IPS-15b (cell line): ENCODE results near the gene GUCA1C.

Experiments
- H3K27me3 ChIP-seq: one replicate; pipeline ENCODE4 v1.6.1; 2013; ENCODE audit warnings: low read length; ENCODE audit not compliant: control insufficient read depth, insufficient read depth
- H3K36me3 ChIP-seq: one replicate; pipeline ENCODE4 v1.6.1; 2013; ENCODE audit warnings: low read length; ENCODE audit not compliant: control insufficient read depth, insufficient read depth
- H3K4me1 ChIP-seq: one replicate; pipeline ENCODE4 v1.6.1; 2013; ENCODE audit warnings: mild to moderate bottlenecking, low read length; ENCODE audit not compliant: control insufficient read depth, insufficient read depth
- H3K4me3 ChIP-seq: one replicate; pipeline ENCODE4 v1.5.1; 2013; ENCODE audit warnings: low read depth, low read length
- H3K9ac ChIP-seq: one replicate; pipeline ENCODE4 v1.6.1; 2013; ENCODE audit warnings: low read depth, mild to moderate bottlenecking, low read length
- H3K9me3 ChIP-seq: one replicate; pipeline ENCODE4 v1.6.1; 2013; ENCODE audit warnings: mild to moderate bottlenecking, low read length; ENCODE audit not compliant: control insufficient read depth, insufficient read depth

Gene GUCA1C

DNA sequence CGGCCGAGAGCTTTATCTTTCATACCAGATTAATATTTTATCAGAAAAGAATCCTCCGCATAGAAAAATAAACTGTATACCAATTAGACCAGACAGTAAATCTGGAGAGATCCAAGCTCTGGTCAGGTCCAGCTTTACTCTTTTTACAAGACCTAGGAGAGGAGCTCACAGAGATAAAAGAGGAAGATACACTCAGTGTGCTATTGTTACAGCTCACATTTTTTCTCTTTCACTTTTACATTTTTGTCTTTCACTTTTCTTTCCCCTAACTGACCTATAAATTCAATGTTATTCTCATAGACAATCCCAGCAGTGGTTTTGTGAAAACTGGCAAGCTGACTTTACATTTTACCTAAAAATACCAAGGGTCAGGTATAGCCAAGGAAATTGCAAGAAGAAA lies 55.8 kb downstream of the GUCA1C start:
- Histone ChIP-seq H3K4me3 (no peak overlapping the region), H3K9me3 (no peaks in the 10 kb centered on the region), H3K4me1 (no peaks in the 10 kb centered on the region), H3K27me3 (no peaks in the 10 kb centered on the region), H3K9ac (no peak overlapping the region), H3K36me3 (no peaks in the 10 kb centered on the region)

DNA sequence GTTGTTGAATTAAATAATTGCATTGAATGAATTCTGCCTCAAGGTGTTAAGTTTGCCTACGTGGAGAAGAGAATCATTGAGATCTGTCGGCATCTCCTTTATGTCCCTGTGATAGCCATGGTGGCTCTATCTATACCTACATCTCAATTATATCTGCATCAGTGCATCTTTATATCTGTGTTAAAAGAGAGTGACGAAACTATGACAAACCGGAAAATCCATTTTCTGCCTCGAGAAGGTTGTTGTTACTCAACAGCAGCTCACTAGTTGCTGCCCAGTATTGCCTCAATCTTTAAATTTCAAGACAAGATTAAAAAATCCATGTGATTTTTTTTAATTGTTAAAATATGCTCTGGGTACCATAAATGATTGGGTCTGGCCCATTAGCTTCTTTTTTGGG lies 58.7 kb downstream of the GUCA1C start:
- H3K9ac ChIP-seq, result no peak overlapping the region
- H3K4me1 ChIP-seq, result no peaks in the 10 kb centered on the region
- H3K36me3 ChIP-seq, result no peaks in the 10 kb centered on the region
- H3K4me3 ChIP-seq, result no peak overlapping the region
- no peaks in the 10 kb centered on the region for H3K9me3 ChIP-seq
- H3K27me3 ChIP-seq, result no peaks in the 10 kb centered on the region

DNA sequence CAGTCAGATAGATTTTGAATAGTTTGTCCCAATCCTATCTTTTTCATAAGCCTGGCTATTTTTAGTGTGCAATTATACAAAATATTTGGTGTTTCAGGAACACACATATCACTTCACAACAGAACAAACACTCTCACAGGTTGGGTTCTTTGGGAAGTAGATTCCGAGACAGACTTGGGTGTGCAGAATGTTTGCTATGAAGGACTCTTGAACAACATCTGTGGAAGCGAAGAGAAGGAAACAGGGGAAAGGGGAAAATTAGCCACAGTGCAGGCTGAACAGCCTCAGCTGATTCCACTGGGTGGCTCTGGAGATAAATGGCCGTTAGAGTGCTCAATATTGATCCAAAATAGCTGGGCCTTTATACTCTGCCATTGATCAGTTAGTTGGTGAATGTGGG lies 61.8 kb downstream of the GUCA1C start:
- H3K9ac ChIP-seq, result no peak overlapping the region
- no peaks in the 10 kb centered on the region for H3K36me3 ChIP-seq
- peaks cover 6% of the 10 kb centered on the region for H3K4me1 ChIP-seq
- no peak overlapping the region for H3K4me3 ChIP-seq
- H3K27me3 ChIP-seq, result no peaks in the 10 kb centered on the region
- H3K9me3 ChIP-seq, result no peaks in the 10 kb centered on the region

DNA sequence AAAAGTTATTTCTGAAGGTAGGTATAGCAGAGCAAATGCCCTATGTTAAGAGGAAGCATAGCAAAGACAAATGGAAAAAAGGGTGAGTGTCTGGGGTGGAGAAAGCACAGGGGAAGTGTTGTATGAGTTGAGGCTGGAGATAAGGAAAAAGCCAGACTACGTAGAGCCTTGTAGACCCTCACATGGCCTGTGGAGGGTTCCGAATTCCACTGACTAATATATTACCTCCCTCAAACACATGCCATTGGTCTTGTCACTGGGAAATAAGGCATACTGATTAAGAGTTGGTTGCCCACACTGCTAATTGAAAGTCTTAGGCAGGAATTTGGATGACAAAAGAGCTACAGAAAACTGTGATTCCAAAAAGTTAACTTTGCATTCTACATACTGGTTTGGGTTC lies 65.9 kb downstream of the GUCA1C start:
- no peaks in the 10 kb centered on the region for H3K36me3 ChIP-seq

DNA sequence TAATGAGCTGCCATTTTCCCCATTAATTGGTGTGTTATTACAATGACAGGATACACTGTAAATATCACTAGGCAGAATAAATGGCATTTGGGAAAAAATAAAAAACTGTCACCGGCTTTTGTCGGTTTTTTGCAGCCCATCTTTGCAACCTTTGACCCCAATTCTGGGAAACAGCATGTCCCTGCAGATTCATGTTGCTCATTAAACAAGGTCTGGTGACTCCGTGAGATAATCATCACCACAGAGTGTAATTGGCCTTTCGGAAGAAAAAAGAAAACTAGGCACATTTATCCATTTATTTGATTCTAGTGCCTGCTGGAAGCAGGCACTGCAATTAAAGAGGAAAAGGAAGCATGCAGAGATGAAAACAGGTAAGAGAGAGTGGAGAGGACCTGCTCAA lies 66.6 kb downstream of the GUCA1C start:
- peaks cover 6% of the 10 kb centered on the region for H3K4me1 ChIP-seq
- no peak overlapping the region for H3K4me3 ChIP-seq
- H3K9ac ChIP-seq, result no peak overlapping the region
- no peaks in the 10 kb centered on the region for H3K27me3 ChIP-seq
- no peaks in the 10 kb centered on the region for H3K36me3 ChIP-seq
- H3K9me3 ChIP-seq, result no peaks in the 10 kb centered on the region

More for the DNA sequence above, 65.9 kb downstream of the GUCA1C start:
- Histone ChIP-seq H3K9ac (no peak overlapping the region), H3K27me3 (no peaks in the 10 kb centered on the region), H3K4me1 (peaks cover 6% of the 10 kb centered on the region), H3K4me3 (no peak overlapping the region), H3K9me3 (no peaks in the 10 kb centered on the region)

DNA sequence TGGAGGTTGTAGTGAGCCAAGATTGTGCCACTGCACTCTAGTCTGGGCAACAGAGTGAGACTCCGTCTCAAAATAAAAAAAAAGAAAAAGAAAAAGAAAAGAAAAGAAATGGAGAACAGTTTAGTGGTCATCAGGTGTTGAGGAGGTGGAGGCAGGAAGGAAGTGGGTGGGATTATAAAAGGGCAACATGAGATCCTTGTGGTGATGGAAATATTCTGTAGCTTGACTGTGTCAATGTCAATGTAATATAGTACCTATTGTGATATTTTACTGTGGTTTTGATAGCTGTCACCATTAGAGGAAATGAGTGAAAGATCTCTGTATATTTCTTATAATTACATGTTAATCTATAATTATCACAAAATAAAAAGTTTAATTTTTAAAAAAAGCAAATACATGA lies 70.3 kb downstream of the GUCA1C start:
- no peaks in the 10 kb centered on the region for H3K27me3 ChIP-seq
- no peaks in the 10 kb centered on the region for H3K36me3 ChIP-seq
- no peak overlapping the region for H3K4me3 ChIP-seq
- no peak overlapping the region for H3K9ac ChIP-seq
- H3K4me1 ChIP-seq, result peaks cover 6% of the 10 kb centered on the region
- H3K9me3 ChIP-seq, result no peaks in the 10 kb centered on the region

DNA sequence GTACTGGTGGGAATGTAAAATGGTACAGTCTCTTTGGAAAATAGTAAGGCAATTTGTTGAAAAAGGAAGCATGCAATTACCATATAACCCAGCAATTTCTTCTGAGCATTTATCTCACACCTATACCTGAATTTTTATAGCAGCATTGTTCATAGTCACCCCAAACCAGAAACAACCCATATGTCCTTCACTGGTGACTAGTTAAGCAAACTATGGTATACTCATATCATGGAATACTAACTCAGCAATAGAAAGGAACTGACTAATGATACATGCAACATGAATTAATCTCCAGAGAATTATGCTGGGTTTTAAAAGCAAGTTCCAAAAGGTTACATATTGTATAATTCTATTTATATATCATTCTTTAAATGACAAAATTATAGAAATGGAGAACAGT lies 70.9 kb downstream of the GUCA1C start:
- Histone ChIP-seq H3K4me3 (no peak overlapping the region), H3K27me3 (no peaks in the 10 kb centered on the region)

DNA sequence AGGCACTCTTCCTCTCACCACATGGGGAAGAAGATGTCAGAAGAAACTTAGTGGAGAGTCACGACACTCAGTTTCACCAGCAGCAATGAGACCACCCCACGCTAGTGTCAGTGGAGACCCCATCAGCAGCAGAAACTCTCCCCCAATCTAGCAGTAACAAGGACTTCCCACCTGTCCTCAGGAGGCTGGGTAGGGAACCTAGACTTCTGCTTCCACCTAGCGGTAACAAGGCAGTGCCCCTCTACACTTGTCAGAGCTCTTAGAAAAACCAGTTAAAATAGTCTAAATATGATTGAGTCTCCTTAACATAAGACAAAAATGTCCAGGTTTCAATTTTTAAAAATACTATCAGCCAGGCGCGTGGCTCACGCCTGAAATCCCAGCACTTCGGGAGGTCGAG lies 73.8 kb downstream of the GUCA1C start:
- no peak overlapping the region for H3K4me3 ChIP-seq
- H3K9ac ChIP-seq, result no peak overlapping the region
- H3K9me3 ChIP-seq, result no peaks in the 10 kb centered on the region
- H3K4me1 ChIP-seq, result no peaks in the 10 kb centered on the region
- no peaks in the 10 kb centered on the region for H3K27me3 ChIP-seq
- no peaks in the 10 kb centered on the region for H3K36me3 ChIP-seq

More for the DNA sequence above, 70.9 kb downstream of the GUCA1C start:
- H3K4me1 ChIP-seq, result peaks cover 4% of the 10 kb centered on the region
- H3K9me3 ChIP-seq, result no peaks in the 10 kb centered on the region
- H3K9ac ChIP-seq, result no peak overlapping the region
- no peaks in the 10 kb centered on the region for H3K36me3 ChIP-seq

DNA sequence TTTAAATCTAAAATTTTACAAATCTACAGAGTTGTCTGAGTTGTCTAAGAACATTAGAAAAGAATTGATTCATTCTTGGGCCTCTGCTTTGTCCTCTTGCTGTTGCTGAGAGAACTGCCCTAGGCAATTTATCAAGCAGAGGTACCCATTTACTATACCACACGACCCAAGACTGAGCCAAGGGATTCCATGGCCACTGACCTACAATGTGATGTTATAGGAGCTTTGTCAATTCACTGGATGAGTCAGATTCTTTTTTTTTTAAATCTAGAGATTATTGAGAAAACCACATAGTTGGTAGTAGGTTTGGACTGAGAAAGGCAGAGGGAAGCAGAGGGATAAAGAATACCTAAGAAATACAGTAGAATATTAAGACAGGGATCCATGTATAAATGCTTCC lies 75.8 kb downstream of the GUCA1C start:
- Histone ChIP-seq H3K9me3 (no peaks in the 10 kb centered on the region), H3K4me1 (no peaks in the 10 kb centered on the region), H3K4me3 (no peak overlapping the region), H3K9ac (no peak overlapping the region), H3K27me3 (no peaks in the 10 kb centered on the region), H3K36me3 (no peaks in the 10 kb centered on the region)

DNA sequence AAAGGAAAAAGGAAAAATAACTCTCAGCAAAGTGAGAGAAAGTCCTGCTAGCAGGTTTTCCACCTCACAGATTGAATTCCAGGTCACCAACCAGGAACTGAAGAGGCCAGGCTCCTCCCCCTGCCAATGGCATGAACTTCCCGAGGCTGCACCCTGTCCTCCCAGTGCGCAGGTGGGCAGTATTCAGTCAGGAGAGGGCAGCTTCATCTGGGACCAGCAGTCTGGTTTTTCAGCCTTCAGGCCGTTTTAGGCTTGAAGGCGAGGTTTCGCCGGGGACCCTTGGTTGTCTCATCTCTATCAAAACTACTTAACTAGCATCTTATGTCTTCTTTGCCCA lies 89.9 kb downstream of the GUCA1C start:
- Histone ChIP-seq H3K36me3 (no peaks in the 10 kb centered on the region), H3K9ac (no peak overlapping the region), H3K4me3 (no peak overlapping the region), H3K9me3 (no peaks in the 10 kb centered on the region), H3K4me1 (peaks cover 16% of the 10 kb centered on the region), H3K27me3 (no peaks in the 10 kb centered on the region)

DNA sequence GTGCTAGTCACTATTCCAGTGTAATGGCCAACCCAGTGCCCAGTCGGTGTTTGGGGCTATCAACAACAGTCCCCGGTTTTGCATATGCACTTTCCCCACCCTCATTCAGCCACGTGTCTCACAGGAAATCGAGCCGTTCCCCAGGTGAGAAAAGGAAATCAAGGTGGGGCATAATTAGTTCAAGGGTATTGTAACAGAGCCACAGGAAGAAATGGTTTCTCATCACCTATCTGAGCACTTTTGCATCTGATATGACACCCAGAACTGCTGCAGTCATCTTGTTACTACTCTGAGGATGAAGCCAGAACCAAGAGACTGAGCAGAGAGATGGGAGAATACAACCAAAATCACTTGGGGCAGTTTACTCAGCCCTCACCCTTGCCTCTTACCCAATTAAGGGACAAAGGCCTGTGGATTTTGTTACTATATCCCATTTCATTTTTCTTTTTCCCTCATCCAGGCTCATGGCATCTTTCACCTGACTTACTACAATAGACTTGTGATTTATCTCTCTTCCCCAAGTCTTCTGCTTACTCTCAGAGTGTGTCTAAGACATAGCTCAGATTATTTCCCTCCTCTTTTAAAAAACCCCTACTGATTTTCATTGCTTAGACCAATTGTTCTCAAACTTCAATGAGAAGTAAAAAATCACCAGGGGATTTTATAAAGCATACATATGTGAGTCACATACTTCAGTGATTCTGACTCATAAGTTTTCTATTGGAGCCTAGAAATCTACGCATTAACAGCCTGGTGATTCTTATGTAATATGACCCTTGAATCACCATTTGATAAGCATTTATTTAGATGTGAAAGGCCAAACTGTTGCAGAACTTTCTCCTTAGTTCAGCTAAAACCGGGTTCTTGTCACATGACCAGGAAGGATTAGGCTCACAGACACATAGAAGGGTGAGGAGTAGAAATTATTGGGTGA lies 90.5 kb downstream of the GUCA1C start:
- Histone ChIP-seq H3K27me3 (no peaks in the 10 kb centered on the region), H3K4me1 (peaks cover 16% of the 10 kb centered on the region), H3K4me3 (no peak overlapping the region), H3K9ac (no peak overlapping the region), H3K9me3 (no peaks in the 10 kb centered on the region), H3K36me3 (no peaks in the 10 kb centered on the region)

DNA sequence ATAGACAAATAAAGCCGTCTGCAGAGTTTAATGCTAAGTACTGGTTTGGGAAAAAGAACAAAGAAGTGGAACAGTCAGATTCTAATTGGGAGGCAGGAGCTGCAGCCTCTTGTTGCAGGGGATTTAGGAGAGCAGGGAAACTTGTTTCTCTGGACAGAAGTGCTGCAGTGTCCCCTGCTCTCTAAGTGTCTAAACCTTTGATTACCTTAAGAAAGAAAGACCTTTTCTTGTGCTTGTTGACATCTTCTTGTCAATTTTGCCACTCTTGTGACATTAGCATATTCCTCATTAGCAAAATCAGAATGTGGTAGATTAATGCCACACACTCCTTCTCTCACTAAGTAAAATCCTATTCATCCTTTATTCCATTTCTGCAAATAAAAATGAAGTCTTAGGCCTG lies 92.3 kb downstream of the GUCA1C start:
- Histone ChIP-seq H3K9ac (no peak overlapping the region), H3K27me3 (no peaks in the 10 kb centered on the region), H3K9me3 (no peaks in the 10 kb centered on the region), H3K4me1 (peaks cover 16% of the 10 kb centered on the region), H3K36me3 (no peaks in the 10 kb centered on the region), H3K4me3 (no peak overlapping the region)
